Gastrocnemius medialis (tissue), 4 donors: ENCODE results near the gene TMPRSS13.

Source experiments
- POLR2A ChIP-seq, 2 donors: fragments of 450-650 bp; IDR thresholded peaks; one replicate each; pipeline ENCODE4 v1.6.1; 2017; ENCODE audit warnings: antibody characterized with exemption in 2 of 2, mild to moderate bottlenecking in 2 of 2, moderate library complexity in 2 of 2
- TF ChIP-seq, protein P1 (sequence below), 5 experiments: fragments of 450-650 bp in 3 of 5; fragments of 200-600 bp in 2 of 5; sonication (generic) in 2 of 5; IDR thresholded peaks in 4 of 5; conservative IDR thresholded peaks in 1 of 5; 1 replicate in 4 of 5; 2 replicates in 1 of 5; pipeline ENCODE4 v1.5.1; 2016 to 2019; ENCODE audit warnings: antibody characterized with exemption in 5 of 5, mild to moderate bottlenecking in 3 of 5, moderate library complexity in 3 of 5

DNA sequence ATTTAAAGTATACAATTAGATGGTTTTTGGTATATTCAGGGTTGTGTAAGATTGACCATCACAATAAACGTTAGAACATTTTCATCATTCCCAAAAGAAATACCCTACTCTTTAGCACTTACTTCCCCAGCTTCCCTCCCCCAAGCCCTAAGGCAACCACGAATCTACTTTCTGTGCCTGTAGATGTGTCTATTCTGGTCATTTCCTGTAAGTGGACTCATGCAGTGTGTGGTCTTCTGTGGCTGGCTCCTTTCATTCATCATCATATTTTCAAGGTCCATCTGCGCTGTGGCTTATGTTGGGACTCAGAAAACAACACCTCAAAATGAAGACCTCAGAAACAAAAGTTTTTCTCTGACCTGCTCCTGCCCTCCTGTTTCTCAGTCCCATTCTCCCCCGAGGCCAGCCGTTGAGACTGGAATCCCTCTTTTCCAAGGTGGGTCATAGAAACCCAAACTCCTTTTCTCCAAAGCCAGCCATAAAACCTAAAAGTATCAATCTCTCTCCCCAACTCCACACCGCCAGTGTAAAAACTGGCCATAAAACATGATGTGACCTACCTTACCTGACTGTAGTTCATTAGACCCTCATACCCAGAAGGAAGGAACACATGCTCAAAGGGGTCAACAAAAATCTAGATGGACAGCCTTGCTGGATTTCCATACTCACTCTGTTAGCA, 12.9 kb upstream of the TMPRSS13 start:
- TF ChIP-seq, protein P1, sequence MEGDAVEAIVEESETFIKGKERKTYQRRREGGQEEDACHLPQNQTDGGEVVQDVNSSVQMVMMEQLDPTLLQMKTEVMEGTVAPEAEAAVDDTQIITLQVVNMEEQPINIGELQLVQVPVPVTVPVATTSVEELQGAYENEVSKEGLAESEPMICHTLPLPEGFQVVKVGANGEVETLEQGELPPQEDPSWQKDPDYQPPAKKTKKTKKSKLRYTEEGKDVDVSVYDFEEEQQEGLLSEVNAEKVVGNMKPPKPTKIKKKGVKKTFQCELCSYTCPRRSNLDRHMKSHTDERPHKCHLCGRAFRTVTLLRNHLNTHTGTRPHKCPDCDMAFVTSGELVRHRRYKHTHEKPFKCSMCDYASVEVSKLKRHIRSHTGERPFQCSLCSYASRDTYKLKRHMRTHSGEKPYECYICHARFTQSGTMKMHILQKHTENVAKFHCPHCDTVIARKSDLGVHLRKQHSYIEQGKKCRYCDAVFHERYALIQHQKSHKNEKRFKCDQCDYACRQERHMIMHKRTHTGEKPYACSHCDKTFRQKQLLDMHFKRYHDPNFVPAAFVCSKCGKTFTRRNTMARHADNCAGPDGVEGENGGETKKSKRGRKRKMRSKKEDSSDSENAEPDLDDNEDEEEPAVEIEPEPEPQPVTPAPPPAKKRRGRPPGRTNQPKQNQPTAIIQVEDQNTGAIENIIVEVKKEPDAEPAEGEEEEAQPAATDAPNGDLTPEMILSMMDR (IDR thresholded peaks at IDR 0.05 in 4 of 5, conservative IDR thresholded peaks at IDR 0.05 in 1 of 5) = no peak
- TF ChIP-seq POLR2A (IDR thresholded peaks at IDR 0.05) = no peak
